Measurements from ENCODE around the gene NCKIPSD.

Gene NCKIPSD

DNA sequence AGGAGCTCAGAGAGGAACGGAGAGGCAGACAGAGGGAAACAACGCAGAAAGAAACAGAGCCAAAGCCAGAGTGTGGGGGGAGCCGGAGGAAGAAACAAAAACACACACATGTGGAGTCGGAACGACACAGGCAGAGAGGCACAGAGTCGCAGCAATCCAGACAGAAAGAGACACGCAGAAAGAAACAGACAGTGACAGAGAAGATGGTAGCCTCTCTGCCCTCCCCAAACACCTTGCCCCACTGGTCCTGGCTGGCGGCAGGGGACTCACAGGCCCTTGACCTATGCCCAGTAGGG, 1.7 kb downstream of the NCKIPSD start:
- TF ChIP-seq, protein P1, sequence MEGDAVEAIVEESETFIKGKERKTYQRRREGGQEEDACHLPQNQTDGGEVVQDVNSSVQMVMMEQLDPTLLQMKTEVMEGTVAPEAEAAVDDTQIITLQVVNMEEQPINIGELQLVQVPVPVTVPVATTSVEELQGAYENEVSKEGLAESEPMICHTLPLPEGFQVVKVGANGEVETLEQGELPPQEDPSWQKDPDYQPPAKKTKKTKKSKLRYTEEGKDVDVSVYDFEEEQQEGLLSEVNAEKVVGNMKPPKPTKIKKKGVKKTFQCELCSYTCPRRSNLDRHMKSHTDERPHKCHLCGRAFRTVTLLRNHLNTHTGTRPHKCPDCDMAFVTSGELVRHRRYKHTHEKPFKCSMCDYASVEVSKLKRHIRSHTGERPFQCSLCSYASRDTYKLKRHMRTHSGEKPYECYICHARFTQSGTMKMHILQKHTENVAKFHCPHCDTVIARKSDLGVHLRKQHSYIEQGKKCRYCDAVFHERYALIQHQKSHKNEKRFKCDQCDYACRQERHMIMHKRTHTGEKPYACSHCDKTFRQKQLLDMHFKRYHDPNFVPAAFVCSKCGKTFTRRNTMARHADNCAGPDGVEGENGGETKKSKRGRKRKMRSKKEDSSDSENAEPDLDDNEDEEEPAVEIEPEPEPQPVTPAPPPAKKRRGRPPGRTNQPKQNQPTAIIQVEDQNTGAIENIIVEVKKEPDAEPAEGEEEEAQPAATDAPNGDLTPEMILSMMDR (IDR thresholded peaks at IDR 0.05) = no peak

DNA sequence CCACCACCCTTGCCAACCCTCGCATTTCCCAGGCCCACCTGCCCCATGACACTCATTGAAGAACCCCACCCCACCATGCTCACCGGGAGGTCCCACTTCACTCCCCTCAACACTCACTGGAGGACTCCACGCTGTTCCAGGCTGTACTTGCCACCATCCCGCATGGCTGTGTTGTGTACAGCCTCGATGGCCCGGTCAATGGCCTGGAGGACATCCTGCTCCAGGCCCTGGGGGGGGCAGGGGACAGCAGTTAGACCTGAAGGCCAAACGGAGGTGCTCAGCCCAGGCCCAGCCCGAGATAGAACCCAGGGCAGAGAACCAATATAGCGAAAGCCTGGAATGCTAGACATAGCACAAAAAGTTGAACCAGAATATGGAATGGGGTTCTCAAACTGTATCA, 2.9 kb downstream of the NCKIPSD start:
- TF ChIP-seq, protein P1 (IDR thresholded peaks at IDR 0.05) = no peak

DNA sequence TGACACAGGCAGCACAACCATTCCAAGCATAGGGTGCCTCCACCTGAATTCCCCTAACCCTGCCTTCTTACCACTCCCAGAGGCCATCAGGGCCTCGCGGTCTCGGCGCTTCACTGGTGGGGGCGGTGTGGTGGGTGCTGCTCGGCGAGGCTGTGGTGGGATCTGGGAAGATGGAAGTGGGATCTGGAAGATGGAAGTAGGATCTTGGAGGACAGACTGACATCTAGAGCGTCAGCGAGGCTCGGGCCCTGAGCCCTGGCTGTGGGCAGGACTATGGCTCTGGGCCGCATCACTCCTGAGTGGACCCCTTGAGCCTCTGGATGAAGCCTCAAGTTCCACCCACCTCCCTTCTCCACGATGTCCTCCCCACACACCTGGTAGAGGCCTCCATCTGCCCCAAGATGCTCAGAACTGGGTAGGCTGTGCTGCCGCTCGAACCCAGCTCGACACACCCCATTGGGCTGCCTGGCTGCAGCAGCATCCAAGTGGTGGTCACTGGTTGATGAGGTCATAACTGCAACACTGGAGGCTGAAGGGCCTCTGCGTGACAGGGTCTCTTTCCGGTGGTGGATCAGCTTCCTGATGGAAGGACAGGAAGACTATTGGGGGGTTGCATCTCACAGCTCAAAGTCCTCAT, 3.6 kb downstream of the NCKIPSD start:
- TF ChIP-seq, protein P1 (IDR thresholded peaks at IDR 0.05) = no peak

DNA sequence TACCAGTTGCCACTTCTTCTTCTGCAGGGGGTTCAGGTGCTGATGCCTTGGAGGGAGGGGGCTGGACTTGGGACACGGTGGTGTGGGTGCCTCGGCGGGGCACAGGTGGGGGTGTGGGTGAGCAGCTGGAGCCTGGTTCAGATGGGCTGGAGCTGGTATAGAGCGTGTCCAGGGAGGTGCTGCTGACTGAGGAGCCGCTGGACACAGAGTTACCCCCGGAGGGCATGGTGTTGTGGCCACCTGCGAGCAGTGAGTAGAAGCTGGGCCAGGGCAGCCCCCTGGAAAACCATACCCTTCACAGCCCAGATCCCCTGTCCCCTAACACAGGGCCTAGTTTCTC, 4.2 kb downstream of the NCKIPSD start:
- TF ChIP-seq, protein P1 (IDR thresholded peaks at IDR 0.05) = no peak

DNA sequence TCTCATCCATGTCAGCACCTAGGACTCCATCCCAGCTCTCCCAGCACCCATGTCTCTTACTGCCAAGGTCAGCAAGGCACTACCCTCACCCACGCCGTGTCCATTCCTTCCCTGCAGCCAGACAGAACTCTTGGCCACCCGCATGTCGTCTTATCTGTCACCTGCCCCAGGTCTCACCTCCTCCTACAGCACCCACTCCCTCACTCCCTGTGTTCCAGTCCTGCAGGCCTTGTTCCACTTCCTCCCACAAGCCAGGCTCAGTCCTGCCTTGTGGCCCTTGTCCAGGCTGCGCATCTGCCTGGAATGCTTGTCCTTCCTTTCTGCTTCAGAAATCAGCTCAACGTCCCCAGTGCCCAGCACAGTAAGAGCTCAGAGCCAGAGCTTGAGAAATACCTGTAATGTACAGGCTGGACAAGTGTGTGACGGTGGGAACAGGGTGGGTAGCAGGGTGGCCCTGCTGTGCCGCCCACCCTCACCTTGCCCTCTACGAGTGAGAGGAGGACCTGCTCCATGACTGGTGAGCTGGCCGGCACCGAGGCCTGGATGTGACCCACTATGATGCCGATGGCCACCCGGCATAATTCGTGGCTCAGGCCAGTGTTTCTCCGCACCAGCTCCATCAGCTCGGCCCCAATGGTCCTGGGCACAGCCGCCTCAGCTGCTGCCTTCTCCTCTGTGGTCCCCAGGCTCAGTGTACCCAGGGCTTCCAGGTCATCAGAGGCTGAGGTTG, 4.7 kb downstream of the NCKIPSD start:
- TF ChIP-seq, protein P1 (IDR thresholded peaks at IDR 0.05) = no peak

DNA sequence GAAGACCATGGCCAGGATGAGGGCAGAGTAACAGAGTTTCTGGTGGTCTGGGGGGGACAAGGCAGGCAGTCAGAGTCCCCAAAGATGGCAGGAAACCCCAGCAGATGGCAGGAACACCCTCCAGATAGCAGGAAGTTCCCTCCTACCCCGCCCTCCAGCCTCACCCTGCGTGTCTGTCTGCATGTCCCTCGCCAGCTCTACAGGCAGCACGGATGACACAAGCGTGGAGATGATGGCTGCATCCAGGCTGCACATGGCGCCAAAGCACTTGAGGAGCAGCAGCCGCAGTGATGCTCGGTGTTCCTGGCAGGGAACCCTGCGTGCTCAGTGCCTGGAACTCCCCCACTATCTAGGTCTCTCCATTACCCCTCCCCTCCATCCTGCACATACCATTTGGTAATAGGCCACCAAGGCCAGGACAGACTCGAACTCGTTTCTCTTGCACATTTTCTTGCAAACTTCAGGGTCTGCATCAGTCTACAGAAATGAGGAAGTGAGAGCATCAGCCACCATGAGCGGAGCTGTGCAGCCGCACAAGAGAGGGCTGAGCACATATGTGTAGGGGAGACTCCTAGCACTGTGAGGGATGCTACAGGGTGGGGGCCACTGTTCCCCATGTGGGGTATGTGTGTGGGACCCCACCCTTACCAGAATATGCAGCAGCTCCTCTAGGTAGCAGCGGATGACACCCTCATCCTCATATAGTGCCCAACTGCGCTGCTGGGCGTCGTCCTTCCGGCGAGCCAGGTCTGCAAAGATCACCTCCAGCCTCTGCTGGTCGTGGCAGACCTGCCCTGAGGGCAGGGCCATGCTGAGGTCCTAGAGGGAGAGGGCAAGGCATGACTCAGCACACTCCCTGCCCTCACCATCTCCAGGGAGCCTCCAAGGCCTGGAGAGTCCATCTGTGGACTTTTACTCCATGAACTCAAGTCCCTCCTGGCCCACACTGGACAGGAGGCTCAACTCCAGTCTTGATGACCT, 6.0 kb downstream of the NCKIPSD start:
- TF ChIP-seq, protein P1 (IDR thresholded peaks at IDR 0.05) = no peak

DNA sequence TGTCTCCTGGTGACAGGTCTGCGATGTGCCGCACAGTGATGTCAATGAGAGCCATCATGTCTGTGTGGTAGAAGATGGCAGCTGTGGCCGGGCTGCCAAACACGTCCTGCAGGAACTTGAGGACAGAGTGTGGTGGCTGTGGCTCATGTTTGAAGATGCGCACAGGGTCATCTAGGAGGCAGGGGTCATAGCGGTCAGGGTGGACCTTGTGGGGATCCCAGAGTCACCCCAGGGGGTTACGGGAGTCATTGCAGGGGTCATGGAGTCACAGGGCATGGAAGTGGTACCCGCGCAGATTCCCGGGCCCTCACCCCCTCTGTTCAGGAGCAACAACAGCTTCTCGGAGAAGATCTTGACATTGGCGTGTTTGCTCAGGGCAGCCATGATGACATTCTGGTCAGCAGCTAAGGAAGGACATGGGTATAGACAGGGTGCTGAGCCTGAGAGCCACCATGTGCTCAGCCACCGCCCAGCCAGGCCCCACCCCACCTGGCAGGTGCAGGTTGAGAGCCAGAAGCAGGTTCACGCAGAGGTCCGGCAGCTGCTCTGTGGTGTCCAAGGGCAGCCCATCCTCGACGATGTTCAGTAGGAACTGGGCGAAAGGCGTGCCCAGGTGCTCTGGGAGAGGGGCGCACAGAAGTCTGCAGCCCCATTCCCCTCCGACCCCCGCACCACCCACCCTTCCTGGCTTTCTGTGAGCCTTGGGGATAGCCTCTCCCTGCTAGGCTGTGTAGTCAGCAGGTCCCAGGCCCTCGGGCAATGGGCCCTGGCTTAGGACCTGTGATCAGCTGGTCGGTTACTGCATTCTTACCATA, 6.9 kb downstream of the NCKIPSD start:
- TF ChIP-seq, protein P1 (IDR thresholded peaks at IDR 0.05) = no peak
